Measurements from ENCODE around the gene SORBS2.

The SORBS2 gene

GRCh38 chr4:185754961-185755360 lies 57.0 kb downstream of the SORBS2 start:
- no peak for DNase-seq (ENCODE audit: low spot score)

GRCh38 chr4:185752872-185753271 lies 59.1 kb downstream of the SORBS2 start:
- no peak for TF ChIP-seq CTCF (IDR thresholded peaks at IDR 0.05; ENCODE audit: extremely low read depth, missing control alignments)
- no peak for DNase-seq (ENCODE audit: low spot score)

More at GRCh38 chr4:185754961-185755360, 57.0 kb downstream of the SORBS2 start:
- TF ChIP-seq CTCF (IDR thresholded peaks at IDR 0.05; ENCODE audit: extremely low read depth, missing control alignments), result no peak

- no peak for DNase-seq (ENCODE audit: low spot score)
- TF ChIP-seq CTCF (IDR thresholded peaks at IDR 0.05; ENCODE audit: extremely low read depth, missing control alignments), result no peak
Observed at GRCh38 chr4:185749858-185750257, 62.1 kb downstream of the SORBS2 start.

- no peak for TF ChIP-seq CTCF (IDR thresholded peaks at IDR 0.05; ENCODE audit: extremely low read depth, missing control alignments)
- DNase-seq (ENCODE audit: low spot score), result no peak
Observed at GRCh38 chr4:185748901-185749390, 63.0 kb downstream of the SORBS2 start.

- TF ChIP-seq CTCF (IDR thresholded peaks at IDR 0.05; ENCODE audit: extremely low read depth, missing control alignments), result no peak
- no peak for DNase-seq (ENCODE audit: low spot score)
Observed at GRCh38 chr4:185745891-185746290, 66.1 kb downstream of the SORBS2 start.

- TF ChIP-seq CTCF (IDR thresholded peaks at IDR 0.05; ENCODE audit: extremely low read depth, missing control alignments), result no peak
- no peak for DNase-seq (ENCODE audit: low spot score)
Observed at GRCh38 chr4:185744946-185745345, 67.0 kb downstream of the SORBS2 start.

- TF ChIP-seq CTCF (IDR thresholded peaks at IDR 0.05; ENCODE audit: extremely low read depth, missing control alignments), result no peak
- DNase-seq (ENCODE audit: low spot score), result no peak
Observed at GRCh38 chr4:185744488-185744862, 67.5 kb downstream of the SORBS2 start.
